Subcutaneous adipose tissue (tissue), 4 donors: Measurements from ENCODE around the gene SIL1. TPM values are rescaled to one million over a fixed set of nuclear protein-coding genes. Genes with fewer than 3 reads are reported as not detected.

ENCODE experiments used
- total RNA-seq, 4 donors: library from RNA; depleted of rRNA; stranded (reverse); fragments of >200 nt; gene quantifications; one replicate each; pipeline ENCODE4 v1.1.0, GENCODE V29; 2016
- TF ChIP-seq, protein P1 (sequence below): fragments of 450-650 bp; IDR thresholded peaks from one replicate; pipeline ENCODE4 v1.5.1; 2016; ENCODE audit warnings: low read depth, mild to moderate bottlenecking, control low read depth, antibody characterized with exemption, moderate library complexity

SIL1 gene
- total RNA-seq, 4 donors from 2014 or later: 29.7 to 52.9 (median 44.8) TPM

DNA sequence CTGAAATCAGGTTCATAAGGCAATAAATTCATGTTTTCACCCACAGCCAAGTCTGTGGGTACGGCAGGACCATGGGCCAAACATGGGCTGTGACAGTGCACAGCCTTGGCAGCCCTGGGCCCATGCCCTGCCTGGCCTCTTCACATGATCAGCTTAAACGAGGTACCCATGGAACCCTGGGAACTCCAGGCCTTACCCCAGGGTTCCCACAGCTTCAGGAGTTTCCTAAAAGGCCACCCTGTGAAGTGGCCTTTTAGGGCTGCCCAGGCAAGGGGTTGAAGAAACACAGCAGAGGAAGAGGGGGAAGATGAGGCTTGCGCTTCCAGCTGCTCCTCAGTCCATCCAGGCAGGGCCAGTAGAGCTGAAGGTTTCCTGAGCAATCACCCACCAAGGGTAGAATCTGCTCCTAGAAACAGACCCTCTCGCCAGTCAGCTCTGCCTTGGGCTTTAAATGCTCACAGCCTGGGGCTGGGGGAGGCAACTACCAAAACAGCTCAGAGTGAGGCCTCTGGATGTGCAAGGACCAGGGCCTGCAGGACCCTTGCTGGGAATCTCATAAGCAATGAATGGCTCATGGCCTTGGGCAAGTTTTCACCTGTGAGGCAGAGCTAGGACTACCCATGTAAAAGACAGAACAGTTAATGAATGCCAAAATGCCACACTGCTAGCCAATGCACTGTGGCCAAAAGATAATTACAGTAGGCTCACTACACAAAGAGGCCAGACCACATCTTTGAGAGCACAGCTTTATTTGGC is 243.7 kb downstream of the SIL1 start:
- TF ChIP-seq, protein P1, sequence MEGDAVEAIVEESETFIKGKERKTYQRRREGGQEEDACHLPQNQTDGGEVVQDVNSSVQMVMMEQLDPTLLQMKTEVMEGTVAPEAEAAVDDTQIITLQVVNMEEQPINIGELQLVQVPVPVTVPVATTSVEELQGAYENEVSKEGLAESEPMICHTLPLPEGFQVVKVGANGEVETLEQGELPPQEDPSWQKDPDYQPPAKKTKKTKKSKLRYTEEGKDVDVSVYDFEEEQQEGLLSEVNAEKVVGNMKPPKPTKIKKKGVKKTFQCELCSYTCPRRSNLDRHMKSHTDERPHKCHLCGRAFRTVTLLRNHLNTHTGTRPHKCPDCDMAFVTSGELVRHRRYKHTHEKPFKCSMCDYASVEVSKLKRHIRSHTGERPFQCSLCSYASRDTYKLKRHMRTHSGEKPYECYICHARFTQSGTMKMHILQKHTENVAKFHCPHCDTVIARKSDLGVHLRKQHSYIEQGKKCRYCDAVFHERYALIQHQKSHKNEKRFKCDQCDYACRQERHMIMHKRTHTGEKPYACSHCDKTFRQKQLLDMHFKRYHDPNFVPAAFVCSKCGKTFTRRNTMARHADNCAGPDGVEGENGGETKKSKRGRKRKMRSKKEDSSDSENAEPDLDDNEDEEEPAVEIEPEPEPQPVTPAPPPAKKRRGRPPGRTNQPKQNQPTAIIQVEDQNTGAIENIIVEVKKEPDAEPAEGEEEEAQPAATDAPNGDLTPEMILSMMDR: no peak

DNA sequence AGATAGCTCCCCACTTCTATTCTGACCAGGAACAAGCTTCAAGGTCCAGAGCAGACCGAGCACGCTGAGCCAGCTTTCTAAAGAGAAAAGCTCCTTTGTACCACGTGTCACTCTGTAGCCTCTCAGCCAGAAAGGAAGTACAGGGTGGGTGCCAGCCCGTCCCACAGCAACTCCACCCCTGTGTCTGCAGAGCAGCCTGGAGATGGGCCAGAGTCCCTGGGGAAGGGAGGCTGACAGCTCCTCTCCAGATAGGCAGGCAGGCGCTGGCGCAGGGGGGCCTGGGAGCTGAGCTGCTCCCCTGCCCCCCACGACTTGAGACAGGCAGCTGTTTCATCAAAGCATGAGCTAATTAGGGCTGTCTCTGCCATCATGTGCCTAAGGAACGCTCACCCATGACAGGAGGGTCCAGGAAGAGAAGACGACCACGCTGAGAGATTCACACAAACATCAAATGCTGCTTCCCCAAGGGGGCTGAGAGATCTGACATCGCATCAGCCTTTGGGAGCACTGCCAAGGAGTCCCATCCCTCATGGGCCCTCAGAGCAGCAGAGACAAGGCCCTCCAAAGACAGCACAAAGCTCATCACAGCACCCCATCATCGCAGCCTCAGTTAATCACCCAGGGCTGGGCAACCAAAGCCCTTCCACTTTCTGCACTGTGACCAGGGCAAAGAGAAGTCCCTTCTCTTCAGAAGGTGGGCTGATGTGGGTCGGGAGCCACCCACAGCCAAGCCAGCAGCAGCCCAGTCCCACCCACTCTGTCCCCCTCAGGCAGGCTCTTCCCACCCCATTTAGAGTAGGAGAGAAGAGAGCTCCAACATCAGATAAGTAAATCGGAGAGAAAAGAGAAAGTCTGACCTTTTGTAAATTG is 244.5 kb downstream of the SIL1 start:
- TF ChIP-seq, protein P1: no peak

DNA sequence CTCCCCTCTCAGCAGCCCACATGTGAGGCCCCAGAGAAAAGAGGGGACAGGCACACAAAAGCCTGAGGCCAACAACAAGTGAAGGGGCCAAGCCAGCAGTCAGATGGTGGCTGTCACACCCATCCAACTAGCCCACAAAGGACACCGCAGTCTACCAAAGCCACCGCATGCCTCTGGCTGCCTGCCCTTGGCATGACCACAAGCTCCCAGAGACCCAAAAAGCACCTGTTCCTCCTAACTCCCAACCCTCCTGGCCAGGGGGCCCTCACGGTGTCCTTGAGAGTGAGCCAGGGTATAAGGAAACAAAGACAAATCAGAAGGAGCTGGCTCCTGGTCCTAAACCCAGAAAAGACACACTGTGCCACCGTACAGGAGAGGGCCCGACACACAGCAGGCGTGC is 245.2 kb downstream of the SIL1 start:
- TF ChIP-seq, protein P1: no peak

DNA sequence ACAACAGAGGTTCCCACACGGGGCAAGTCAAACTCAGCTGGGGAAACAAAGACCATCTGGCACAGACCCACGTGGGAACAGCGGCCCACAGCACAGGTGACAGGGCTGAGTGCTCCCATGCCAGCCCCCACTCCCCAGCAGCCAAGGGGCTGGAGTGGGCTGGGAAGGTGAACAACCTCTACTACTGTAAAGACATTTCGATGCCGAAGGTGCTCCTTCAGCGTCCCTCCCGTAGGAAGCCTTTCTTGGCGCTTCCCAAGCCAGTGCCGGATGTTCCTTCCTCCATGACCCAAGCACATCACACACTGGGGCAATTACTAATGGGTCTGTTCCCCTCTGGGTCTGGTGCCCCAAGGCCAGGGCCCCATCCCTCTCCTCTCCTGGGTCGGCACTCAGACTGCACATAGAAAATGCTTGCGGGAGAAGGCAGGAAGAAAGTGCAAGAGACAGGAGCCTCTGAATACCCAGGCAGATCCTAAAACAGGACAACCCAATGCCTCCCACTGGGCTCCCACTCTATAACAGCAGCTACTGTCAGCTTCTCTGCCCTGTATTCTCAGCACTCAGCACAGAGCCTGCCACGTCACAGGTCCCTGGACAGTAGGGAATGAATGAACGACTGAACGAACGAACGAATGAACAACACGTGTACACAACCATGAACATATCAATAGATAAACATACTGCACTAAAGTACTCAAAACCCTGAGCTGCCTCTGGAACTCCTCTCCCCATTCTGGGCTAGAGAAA is 246.0 kb downstream of the SIL1 start:
- TF ChIP-seq, protein P1: no peak

DNA sequence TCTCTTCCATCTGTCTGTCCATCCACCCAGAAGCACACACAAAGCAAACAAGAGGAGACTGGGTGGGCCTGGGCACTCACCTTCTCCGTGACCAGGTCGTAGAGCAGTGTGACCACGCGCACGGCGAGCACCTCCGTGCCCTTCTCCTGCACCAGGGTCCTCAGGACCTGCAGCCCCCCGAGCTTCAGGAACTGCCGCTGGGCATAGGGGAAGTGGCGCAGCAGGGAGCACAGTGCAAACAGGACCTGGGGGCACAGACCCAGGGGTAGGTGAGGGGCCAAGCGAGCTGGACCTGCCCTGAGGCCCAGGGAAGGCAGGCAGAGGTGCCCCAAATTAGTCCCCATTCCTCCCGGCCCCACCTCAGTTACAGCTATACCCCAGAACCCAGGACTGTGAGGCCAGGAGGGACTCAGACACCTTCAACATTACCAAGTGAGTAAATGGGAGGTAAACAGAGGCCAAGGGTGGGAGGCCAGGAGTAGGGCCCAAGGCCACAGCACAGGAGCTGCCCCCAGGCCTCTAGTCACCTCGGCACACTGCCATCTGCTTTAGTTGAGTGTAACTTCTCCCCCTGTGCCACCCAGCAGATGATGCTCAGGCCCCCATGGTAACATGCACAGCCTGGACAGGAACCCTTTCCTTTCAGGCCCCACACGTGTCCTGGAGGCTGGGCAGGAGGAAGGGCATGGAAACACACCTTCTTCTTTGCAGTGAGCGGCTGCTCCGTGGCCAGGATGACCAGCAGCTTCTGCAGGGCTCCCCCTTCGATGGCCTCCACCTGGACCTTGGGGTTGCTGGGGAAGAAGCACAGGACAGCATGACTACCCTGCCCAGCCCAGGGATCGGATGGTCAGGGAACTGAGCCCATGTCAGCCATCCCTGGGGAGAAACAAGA is 246.8 kb downstream of the SIL1 start:
- TF ChIP-seq, protein P1: no peak

DNA sequence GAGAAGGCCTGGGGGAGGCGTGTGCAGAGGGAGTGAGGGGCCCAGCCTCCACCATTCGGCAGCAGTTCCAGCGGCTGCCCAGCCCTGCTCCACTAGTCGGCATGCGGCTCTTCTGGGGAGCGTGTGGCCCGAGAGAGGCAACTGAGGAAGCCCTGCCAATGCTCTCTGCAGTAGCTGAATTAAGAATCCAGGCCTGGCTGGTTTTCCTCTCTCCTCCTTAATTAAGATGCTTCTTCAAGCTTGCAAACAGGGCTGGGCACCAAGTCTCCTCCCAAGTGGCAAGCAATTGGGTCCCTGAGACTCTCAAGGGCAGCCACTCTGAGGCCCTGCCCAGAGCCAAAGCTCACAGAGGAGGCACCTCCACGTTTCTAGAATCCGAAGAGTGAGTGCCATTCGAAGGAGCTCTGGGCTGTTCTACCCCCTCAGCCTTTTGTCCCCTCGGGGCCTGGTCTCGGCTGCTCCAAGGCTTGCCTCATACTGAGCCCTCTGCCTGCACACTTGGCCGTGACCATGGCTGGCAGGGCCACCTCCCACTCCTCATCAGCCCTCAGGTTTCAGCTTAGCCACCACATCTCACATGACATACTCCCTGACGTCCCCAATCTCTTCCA is 247.6 kb downstream of the SIL1 start:
- TF ChIP-seq, protein P1: no peak
